Measurements from ENCODE around the gene TRPV3. TPM values are rescaled to one million over a fixed set of nuclear protein-coding genes. Genes with fewer than 3 reads are reported as not detected.

TRPV3 gene
- total RNA-seq, result under 1 TPM; 0.69 to 0.79 TPM

- no peak within 1 kb of the TSS for H3K27ac Mint-ChIP-seq
- peaks cover 7% of the 10 kb centered on the region for H3K4me1 Mint-ChIP-seq
- H3K27me3 Mint-ChIP-seq, result no peaks in the 10 kb centered on the region
- no peak within 1 kb of the TSS for H3K4me3 Mint-ChIP-seq
- no peaks in the 10 kb centered on the region for H3K9me3 Mint-ChIP-seq
- H3K36me3 Mint-ChIP-seq, result no peaks in the 10 kb centered on the region
- no peak for ATAC-seq (ENCODE audit: low read depth)
- POLR2A ChIA-PET, result interaction anchor here (0.8 kb wide), 1 partner anchor 79 kb away, joined by 3 read pairs; no protein-coding TSS in a partner anchor
- DNase-seq, result peak; percentile 41
Measured at GRCh38 chr17:3557768-3558583, at the start of gene TRPV3. Gene TRPV3 (minus strand): TSS chr17:3557812. CDS start chr17:3554850, 2,962 bp downstream.

- no peak for DNase-seq
- Mint-ChIP-seq H3K4me3 (no peak overlapping the region), H3K27ac (no peak overlapping the region), H3K27me3 (no peaks in the 10 kb centered on the region), H3K9me3 (no peaks in the 10 kb centered on the region), H3K36me3 (peaks cover 3% of the 10 kb centered on the region), H3K4me1 (no peaks in the 10 kb centered on the region)
- POLR2A ChIA-PET, result no interaction called here
- no peak for ATAC-seq (ENCODE audit: low read depth)
Measured at GRCh38 chr17:3603870-3604259, 46.3 kb upstream of the TRPV3 start.

GRCh38 chr17:3603119-3603869 is 45.7 kb upstream of the TRPV3 start:
- Mint-ChIP-seq H3K4me1 (no peaks in the 10 kb centered on the region), H3K4me3 (no peak overlapping the region), H3K36me3 (peaks cover 2% of the 10 kb centered on the region), H3K9me3 (no peaks in the 10 kb centered on the region), H3K27ac (no peak overlapping the region), H3K27me3 (no peaks in the 10 kb centered on the region)
- ATAC-seq (ENCODE audit: low read depth) (no peak), DNase-seq (no peak)
- POLR2A ChIA-PET, result no interaction called here

- no peaks in the 10 kb centered on the region for H3K4me1 Mint-ChIP-seq
- no peak overlapping the region for H3K27ac Mint-ChIP-seq
- DNase-seq (no peak), ATAC-seq (ENCODE audit: low read depth) (no peak)
- H3K27me3 Mint-ChIP-seq, result no peaks in the 10 kb centered on the region
- POLR2A ChIA-PET, result no interaction called here
- H3K36me3 Mint-ChIP-seq, result no peaks in the 10 kb centered on the region
- H3K9me3 Mint-ChIP-seq, result no peaks in the 10 kb centered on the region
- H3K4me3 Mint-ChIP-seq, result no peak overlapping the region
Measured at GRCh38 chr17:3602499-3602898, 44.9 kb upstream of the TRPV3 start.

DNA sequence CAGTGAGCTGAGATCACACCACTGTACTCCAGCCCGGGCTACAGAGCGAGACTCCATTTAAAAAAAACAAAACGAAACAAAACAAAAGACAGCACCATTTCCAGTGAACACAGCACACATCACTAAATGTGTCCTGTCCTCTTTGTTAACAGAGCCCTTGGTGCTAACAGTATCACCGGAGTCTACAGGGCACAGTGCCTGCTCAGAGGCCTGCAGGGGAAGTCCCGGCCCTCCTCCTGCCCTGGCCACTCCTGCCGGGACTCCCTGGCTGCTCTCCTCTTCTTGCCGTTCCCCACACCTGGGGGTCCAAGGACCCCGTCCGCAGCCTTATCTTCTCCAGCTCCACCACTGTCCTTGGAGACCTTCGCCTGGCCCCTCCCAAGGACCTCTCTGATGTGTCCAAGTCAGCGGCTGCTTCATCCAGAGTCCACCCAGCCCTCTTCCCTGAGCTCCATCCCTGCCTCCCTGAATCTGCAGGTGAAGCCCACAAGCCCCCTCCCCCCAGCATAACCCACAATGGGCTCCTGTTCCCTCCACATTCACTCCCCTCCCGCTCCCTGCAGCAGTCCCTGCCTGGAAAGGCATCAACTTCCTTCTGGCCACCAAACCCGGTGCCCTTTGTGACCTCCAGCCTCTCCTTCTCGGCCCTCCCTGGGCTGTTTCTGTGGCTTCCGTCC is 43.1 kb upstream of the TRPV3 start:
- H3K36me3 Mint-ChIP-seq, result no peaks in the 10 kb centered on the region
- H3K27me3 Mint-ChIP-seq, result no peaks in the 10 kb centered on the region
- H3K4me1 Mint-ChIP-seq, result no peaks in the 10 kb centered on the region
- DNase-seq (no peak), ATAC-seq (ENCODE audit: low read depth) (no peak)
- H3K9me3 Mint-ChIP-seq, result no peaks in the 10 kb centered on the region
- H3K27ac Mint-ChIP-seq, result no peak overlapping the region
- POLR2A ChIA-PET, result no interaction called here
- H3K4me3 Mint-ChIP-seq, result no peak overlapping the region

GRCh38 chr17:3598078-3598477 is 40.5 kb upstream of the TRPV3 start:
- Mint-ChIP-seq H3K27ac (no peak overlapping the region), H3K4me1 (no peaks in the 10 kb centered on the region), H3K27me3 (no peaks in the 10 kb centered on the region), H3K4me3 (no peak overlapping the region), H3K9me3 (no peaks in the 10 kb centered on the region), H3K36me3 (no peaks in the 10 kb centered on the region)
- DNase-seq (no peak), ATAC-seq (ENCODE audit: low read depth) (no peak)
- POLR2A ChIA-PET, result no interaction called here

GRCh38 chr17:3596804-3597464 is 39.3 kb upstream of the TRPV3 start:
- POLR2A ChIA-PET, result interaction anchor here (0.6 kb wide), 1 partner anchor 16 kb away, joined by 3 read pairs; no protein-coding TSS in a partner anchor
- Mint-ChIP-seq H3K4me1 (no peaks in the 10 kb centered on the region), H3K27ac (no peak overlapping the region), H3K4me3 (no peak overlapping the region), H3K9me3 (no peaks in the 10 kb centered on the region), H3K27me3 (no peaks in the 10 kb centered on the region), H3K36me3 (no peaks in the 10 kb centered on the region)
- no peak for ATAC-seq (ENCODE audit: low read depth)
- DNase-seq, result no peak

DNA sequence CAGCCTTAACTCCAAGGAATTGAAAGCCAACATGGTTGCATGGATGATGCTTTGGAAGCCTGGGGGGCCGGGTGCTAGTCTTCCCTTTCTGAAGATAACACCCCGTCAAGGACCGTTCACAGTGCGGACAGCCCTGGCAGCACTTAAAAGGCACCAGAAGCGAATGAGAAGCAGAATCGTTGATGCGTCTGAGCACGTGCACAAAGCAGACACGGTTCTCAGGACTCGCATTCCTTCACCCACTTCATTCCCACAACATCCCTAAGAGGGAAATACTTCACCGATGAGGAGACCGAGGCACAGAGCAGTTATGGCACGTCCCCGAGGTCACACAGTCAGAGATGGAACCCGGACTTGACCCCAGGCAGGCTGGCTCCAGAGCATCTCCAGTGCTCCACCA is 37.4 kb upstream of the TRPV3 start:
- H3K27me3 Mint-ChIP-seq, result no peaks in the 10 kb centered on the region
- POLR2A ChIA-PET, result no interaction called here

GRCh38 chr17:3594051-3594800 is 36.6 kb upstream of the TRPV3 start:
- ATAC-seq (ENCODE audit: low read depth) (no peak), DNase-seq (no peak)
- Mint-ChIP-seq H3K27ac (no peak overlapping the region), H3K27me3 (no peaks in the 10 kb centered on the region), H3K9me3 (no peaks in the 10 kb centered on the region), H3K4me1 (no peaks in the 10 kb centered on the region), H3K4me3 (no peak overlapping the region), H3K36me3 (no peaks in the 10 kb centered on the region)
- POLR2A ChIA-PET, result interaction anchor here (0.7 kb wide), 1 partner anchor 10 kb away, joined by 5 read pairs; no protein-coding TSS in a partner anchor

More for the DNA sequence above, 37.4 kb upstream of the TRPV3 start:
- no peak for DNase-seq
- no peak overlapping the region for H3K27ac Mint-ChIP-seq
- H3K4me1 Mint-ChIP-seq, result no peaks in the 10 kb centered on the region
- H3K4me3 Mint-ChIP-seq, result no peak overlapping the region
- H3K36me3 Mint-ChIP-seq, result no peaks in the 10 kb centered on the region
- H3K9me3 Mint-ChIP-seq, result no peaks in the 10 kb centered on the region
- no peak for ATAC-seq (ENCODE audit: low read depth)

DNA sequence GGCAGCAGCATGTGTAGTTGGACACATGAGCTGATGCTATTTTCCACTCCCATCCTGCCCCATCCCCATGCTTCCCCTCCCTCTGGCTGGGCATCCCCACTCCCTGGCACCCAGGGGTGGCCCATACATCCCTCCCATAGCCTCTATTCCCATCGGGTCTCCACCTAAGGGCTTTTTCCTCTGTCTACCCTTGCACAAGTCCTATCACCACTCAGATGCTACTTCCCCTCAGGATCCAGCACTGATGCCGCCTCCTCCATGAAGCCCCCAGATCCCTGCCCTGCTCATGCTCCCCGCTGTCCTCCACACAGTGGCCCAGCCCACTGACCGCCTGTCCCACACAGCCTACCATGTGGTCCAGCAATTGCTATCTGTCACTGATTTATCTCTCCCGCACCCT is 35.8 kb upstream of the TRPV3 start:
- Mint-ChIP-seq H3K27ac (no peak overlapping the region), H3K27me3 (no peaks in the 10 kb centered on the region), H3K4me3 (no peak overlapping the region), H3K36me3 (no peaks in the 10 kb centered on the region), H3K4me1 (no peaks in the 10 kb centered on the region), H3K9me3 (no peaks in the 10 kb centered on the region)
- POLR2A ChIA-PET, result interaction anchor here (0.6 to 0.7 kb wide), 3 partner anchors 9 to 351 kb away, joined by 3 to 5 read pairs (median 5); no protein-coding TSS in a partner anchor
- DNase-seq (no peak), ATAC-seq (ENCODE audit: low read depth) (no peak)

GRCh38 chr17:3592216-3592860 is 34.7 kb upstream of the TRPV3 start:
- no peak for ATAC-seq (ENCODE audit: low read depth)
- no peaks in the 10 kb centered on the region for H3K27me3 Mint-ChIP-seq
- no peak overlapping the region for H3K27ac Mint-ChIP-seq
- H3K9me3 Mint-ChIP-seq, result no peaks in the 10 kb centered on the region
- POLR2A ChIA-PET, result no interaction called here
- no peaks in the 10 kb centered on the region for H3K4me1 Mint-ChIP-seq
- H3K36me3 Mint-ChIP-seq, result no peaks in the 10 kb centered on the region
- DNase-seq, result no peak
- no peak overlapping the region for H3K4me3 Mint-ChIP-seq

DNA sequence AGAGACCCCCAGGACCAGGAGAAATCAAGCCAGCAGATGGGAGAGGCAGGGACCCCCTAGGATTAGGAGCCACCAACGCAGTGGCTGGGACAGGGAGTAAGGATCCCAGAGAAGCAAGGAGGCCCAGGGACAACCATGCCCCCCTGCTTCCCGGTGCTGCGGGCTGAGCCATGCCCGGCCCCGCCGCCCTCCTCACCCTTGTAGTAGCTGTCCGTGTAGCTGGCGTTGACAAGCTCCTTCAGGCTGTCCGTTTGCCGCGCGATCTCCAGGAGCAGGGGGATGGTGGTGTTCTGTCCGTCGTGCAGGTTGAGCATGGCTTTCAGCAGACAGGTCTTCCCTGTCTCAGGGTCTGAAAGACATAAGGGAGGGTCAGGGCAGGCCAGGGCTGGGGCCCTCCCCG is 33.2 kb upstream of the TRPV3 start:
- Mint-ChIP-seq H3K4me3 (no peak overlapping the region), H3K36me3 (no peaks in the 10 kb centered on the region), H3K27ac (no peak overlapping the region), H3K9me3 (no peaks in the 10 kb centered on the region), H3K27me3 (no peaks in the 10 kb centered on the region), H3K4me1 (no peaks in the 10 kb centered on the region)
- POLR2A ChIA-PET, result no interaction called here
- ATAC-seq (ENCODE audit: low read depth) (no peak), DNase-seq (no peak)
